HepG2 (cell line): Measurements from ENCODE around the gene BID. TPM values are rescaled to one million over a fixed set of nuclear protein-coding genes. Genes with fewer than 3 reads are reported as not detected.

Experiments used
- ATF1 ChIP-seq: IDR thresholded peaks from 2 replicates; pipeline ENCODE4 v1.6.1; 2016; ENCODE audit warnings: mild to moderate bottlenecking, control low read depth
- HOXA3 ChIP-seq: sonication (generic); formaldehyde crosslinking; IDR thresholded peaks from 2 replicates; pipeline ENCODE4 v1.5.0; 2020; ENCODE audit warnings: missing genetic modification reagents
- MAFG ChIP-seq: sonication (generic); formaldehyde crosslinking; IDR thresholded peaks from 2 replicates; pipeline ENCODE4 v1.5.1; 2020; ENCODE audit warnings: mild to moderate bottlenecking, missing genetic modification reagents
- NFE2L1 ChIP-seq: sonication (generic); formaldehyde crosslinking; IDR thresholded peaks from 2 replicates; pipeline ENCODE4 v1.4.0; 2020; ENCODE audit warnings: missing genetic modification reagents, mild to moderate bottlenecking, borderline replicate concordance
- POLR2G ChIP-seq: fragments of 200-400 bp; formaldehyde crosslinking; IDR thresholded peaks from 2 replicates; pipeline ENCODE4 v1.6.1; 2018; ENCODE audit warnings: mild to moderate bottlenecking, low read depth, low read length, moderate library complexity
- PRDM10 ChIP-seq: sonication (generic); formaldehyde crosslinking; IDR thresholded peaks from 2 replicates; pipeline ENCODE4 v1.4.0; 2020; ENCODE audit warnings: low read depth, missing genetic modification reagents
- RARG ChIP-seq: sonication (generic); formaldehyde crosslinking; IDR thresholded peaks from 2 replicates; pipeline ENCODE4 v1.4.0; 2020; ENCODE audit warnings: low read depth, mild to moderate bottlenecking, missing genetic modification reagents
- RCOR2 ChIP-seq: IDR thresholded peaks from 2 replicates; pipeline ENCODE4 v1.6.1; 2016; ENCODE audit warnings: missing biosample characterization, missing genetic modification reagents
- SRF ChIP-seq: IDR thresholded peaks from 2 replicates; pipeline ENCODE4 v1.6.1; 2011; ENCODE audit warnings: mild to moderate bottlenecking, low read depth, low read length, moderate library complexity
- THRA ChIP-seq: sonication (generic); formaldehyde crosslinking; IDR thresholded peaks from 2 replicates; pipeline ENCODE4 v1.4.0; 2020; ENCODE audit warnings: missing genetic modification reagents, borderline replicate concordance
- ZBTB38 ChIP-seq: sonication (generic); formaldehyde crosslinking; IDR thresholded peaks from 2 replicates; pipeline ENCODE4 v1.5.1; 2020; ENCODE audit warnings: mild to moderate bottlenecking, missing genetic modification reagents
- ZEB1 ChIP-seq: IDR thresholded peaks from 2 replicates; pipeline ENCODE4 v1.6.1; 2012; ENCODE audit warnings: mild to moderate bottlenecking, low read depth, inconsistent platforms; ENCODE audit not compliant: insufficient replicate concordance
- ZNF318 ChIP-seq: sonication (generic); formaldehyde crosslinking; IDR thresholded peaks from 2 replicates; pipeline ENCODE4 v1.4.0; 2020; ENCODE audit warnings: mild to moderate bottlenecking, missing genetic modification reagents
- ZNF557 ChIP-seq: sonication (generic); formaldehyde crosslinking; IDR thresholded peaks from 2 replicates; pipeline ENCODE4 v1.4.0; 2020; ENCODE audit warnings: missing genetic modification reagents
- ZNF761 ChIP-seq: sonication (generic); formaldehyde crosslinking; conservative IDR thresholded peaks from 2 replicates; pipeline ENCODE4 v1.4.0; 2020; ENCODE audit warnings: mild to moderate bottlenecking, missing genetic modification reagents
- polyA plus RNA-seq, 8 experiments: library from polyadenylated mRNA; depleted of rRNA in 3 of 8; stranded (reverse) in 7 of 8; unstranded in 1 of 8; fragments of >200 nt; fragmentation: Illumina TruSeq in 4 of 8; extraction: Trizol in 4 of 8; gene quantifications; 2 replicates each; pipeline versions ENCODE4 v1.2.1 to v1.2.3, GENCODE V29; 2011 to 2016; ENCODE audit warnings: low read depth in 4 of 8, missing spikeins in 1 of 8, mixed read lengths in 1 of 8; ENCODE audit not compliant: insufficient read depth in 1 of 8
- total RNA-seq, 5 experiments: library from RNA; depleted of rRNA; stranded (reverse); fragments of >200 nt; fragmentation: Illumina TruSeq; extraction: Trizol; gene quantifications; 2 replicates each; pipeline ENCODE4 v1.2.3, GENCODE V29; 2016; ENCODE audit warnings: low read depth in 1 of 5

The BID gene
- total and polyA plus RNA-seq, 2 of the 13 experiments (the other 11 are each of a cell fraction or from before 2014, with no cell fraction given) = 35.3 to 51.7 TPM

GRCh38 chr22:17777005-17777716 lies 2.9 kb upstream of the BID start (continued):
- TF ChIP-seq ZNF318 (CRISPR knock-in tag) (no peak), RCOR2 (CRISPR knock-in tag) (0 out of 2 replicates have a peak, but pooled peaks have one; percentile 22), SRF (no peak), MAFG (CRISPR knock-in tag) (no peak), ZEB1 (no peak), HOXA3 (CRISPR knock-in tag) (peak; percentile 55; the same call in 1 of the 2 replicates), PRDM10 (CRISPR knock-in tag) (no peak), THRA (CRISPR knock-in tag) (peak; percentile 92; the same call in 1 of the 2 replicates), ATF1 (CRISPR knock-in tag) (no peak), POLR2G (peak; percentile 83), RARG (CRISPR knock-in tag) (no peak), ZNF557 (no peak), ZNF761 (CRISPR knock-in tag) (no peak), ZBTB38 (CRISPR knock-in tag) (no peak), NFE2L1 (CRISPR knock-in tag) (no peak)
